A549 (cell line): Measurements from ENCODE around the gene PTPRN2.

Experiments
- CEBPB ChIP-seq, 2 experiments: fragments of >200 bp in 1 of 2; sonication (Bioruptor Twin) in 1 of 2; formaldehyde crosslinking in 1 of 2; IDR thresholded peaks; 2 replicates each; pipeline ENCODE4 v1.6.1; 2012 to 2016
- CHD2 ChIP-seq: fragments of 150-350 bp; IDR thresholded peaks from 2 replicates; pipeline ENCODE4 v1.6.1; 2014; ENCODE audit warnings: low read length; ENCODE audit not compliant: partially characterized antibody
- CHD4 ChIP-seq: fragments of 200-600 bp; sonication (generic); IDR thresholded peaks from 2 replicates; pipeline ENCODE4 v1.6.1; 2016; ENCODE audit warnings: antibody characterized with exemption, mild to moderate bottlenecking, borderline replicate concordance
- RAD21 ChIP-seq, 2 experiments: fragments of >200 bp in 1 of 2; sonication (Bioruptor Twin) in 1 of 2; formaldehyde crosslinking in 1 of 2; IDR thresholded peaks in 1 of 2; conservative IDR thresholded peaks in 1 of 2; 2 replicates in 1 of 2; 3 replicates in 1 of 2; pipeline ENCODE4 v1.6.1; 2012 to 2018; ENCODE audit warnings: inconsistent platforms in 1 of 2
- TF ChIP-seq, protein P1 (sequence below): fragments of 200-600 bp; sonication (generic); IDR thresholded peaks from 2 replicates; pipeline ENCODE4 v1.6.1; 2016; ENCODE audit warnings: antibody characterized with exemption, mild to moderate bottlenecking, moderate library complexity
- TF ChIP-seq, protein P2 (sequence below): fragments of >200 bp; sonication (Bioruptor Twin); formaldehyde crosslinking; IDR thresholded peaks from 3 replicates; pipeline ENCODE4 v1.5.1; 2016

DNA sequence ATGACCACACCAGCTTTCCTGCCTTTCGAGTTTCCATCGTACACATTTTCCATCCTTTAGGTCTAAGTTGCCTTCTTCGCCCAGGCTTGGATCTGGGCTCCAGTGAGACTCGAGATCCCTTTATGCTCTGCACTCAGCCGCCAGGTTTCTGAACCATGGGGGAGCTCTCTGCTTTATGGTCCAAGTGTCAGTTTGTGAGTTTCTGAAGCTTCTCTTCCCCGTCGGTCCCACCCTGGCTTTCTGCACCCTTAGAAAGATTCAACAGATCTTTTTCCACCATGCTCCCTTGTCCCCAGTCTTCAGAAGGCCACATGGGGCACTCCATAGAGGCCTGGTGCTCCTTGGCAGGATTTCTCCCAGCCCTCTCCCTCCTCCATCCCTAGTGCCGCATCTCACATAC is 402.0 kb downstream of the PTPRN2 start:
- TF ChIP-seq RAD21 (conservative IDR thresholded peaks at IDR 0.05 in 1 of 2, IDR thresholded peaks at IDR 0.05 in 1 of 2), result no peak
- no peak for TF ChIP-seq CHD4
- no peak for TF ChIP-seq CEBPB (IDR thresholded peaks at IDR 0.05)
- TF ChIP-seq, protein P1, sequence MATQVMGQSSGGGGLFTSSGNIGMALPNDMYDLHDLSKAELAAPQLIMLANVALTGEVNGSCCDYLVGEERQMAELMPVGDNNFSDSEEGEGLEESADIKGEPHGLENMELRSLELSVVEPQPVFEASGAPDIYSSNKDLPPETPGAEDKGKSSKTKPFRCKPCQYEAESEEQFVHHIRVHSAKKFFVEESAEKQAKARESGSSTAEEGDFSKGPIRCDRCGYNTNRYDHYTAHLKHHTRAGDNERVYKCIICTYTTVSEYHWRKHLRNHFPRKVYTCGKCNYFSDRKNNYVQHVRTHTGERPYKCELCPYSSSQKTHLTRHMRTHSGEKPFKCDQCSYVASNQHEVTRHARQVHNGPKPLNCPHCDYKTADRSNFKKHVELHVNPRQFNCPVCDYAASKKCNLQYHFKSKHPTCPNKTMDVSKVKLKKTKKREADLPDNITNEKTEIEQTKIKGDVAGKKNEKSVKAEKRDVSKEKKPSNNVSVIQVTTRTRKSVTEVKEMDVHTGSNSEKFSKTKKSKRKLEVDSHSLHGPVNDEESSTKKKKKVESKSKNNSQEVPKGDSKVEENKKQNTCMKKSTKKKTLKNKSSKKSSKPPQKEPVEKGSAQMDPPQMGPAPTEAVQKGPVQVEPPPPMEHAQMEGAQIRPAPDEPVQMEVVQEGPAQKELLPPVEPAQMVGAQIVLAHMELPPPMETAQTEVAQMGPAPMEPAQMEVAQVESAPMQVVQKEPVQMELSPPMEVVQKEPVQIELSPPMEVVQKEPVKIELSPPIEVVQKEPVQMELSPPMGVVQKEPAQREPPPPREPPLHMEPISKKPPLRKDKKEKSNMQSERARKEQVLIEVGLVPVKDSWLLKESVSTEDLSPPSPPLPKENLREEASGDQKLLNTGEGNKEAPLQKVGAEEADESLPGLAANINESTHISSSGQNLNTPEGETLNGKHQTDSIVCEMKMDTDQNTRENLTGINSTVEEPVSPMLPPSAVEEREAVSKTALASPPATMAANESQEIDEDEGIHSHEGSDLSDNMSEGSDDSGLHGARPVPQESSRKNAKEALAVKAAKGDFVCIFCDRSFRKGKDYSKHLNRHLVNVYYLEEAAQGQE, result no peak
- TF ChIP-seq, protein P2, sequence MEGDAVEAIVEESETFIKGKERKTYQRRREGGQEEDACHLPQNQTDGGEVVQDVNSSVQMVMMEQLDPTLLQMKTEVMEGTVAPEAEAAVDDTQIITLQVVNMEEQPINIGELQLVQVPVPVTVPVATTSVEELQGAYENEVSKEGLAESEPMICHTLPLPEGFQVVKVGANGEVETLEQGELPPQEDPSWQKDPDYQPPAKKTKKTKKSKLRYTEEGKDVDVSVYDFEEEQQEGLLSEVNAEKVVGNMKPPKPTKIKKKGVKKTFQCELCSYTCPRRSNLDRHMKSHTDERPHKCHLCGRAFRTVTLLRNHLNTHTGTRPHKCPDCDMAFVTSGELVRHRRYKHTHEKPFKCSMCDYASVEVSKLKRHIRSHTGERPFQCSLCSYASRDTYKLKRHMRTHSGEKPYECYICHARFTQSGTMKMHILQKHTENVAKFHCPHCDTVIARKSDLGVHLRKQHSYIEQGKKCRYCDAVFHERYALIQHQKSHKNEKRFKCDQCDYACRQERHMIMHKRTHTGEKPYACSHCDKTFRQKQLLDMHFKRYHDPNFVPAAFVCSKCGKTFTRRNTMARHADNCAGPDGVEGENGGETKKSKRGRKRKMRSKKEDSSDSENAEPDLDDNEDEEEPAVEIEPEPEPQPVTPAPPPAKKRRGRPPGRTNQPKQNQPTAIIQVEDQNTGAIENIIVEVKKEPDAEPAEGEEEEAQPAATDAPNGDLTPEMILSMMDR, result no peak
- no peak for TF ChIP-seq CHD2
